ENCODE data around the gene SH3RF3. TPM values are rescaled to one million over a fixed set of nuclear protein-coding genes. Genes with fewer than 3 reads are reported as not detected.

The SH3RF3 gene
- total and polyA plus RNA-seq, 9 of the 15 experiments (the other 6 are each of a cell fraction or from before 2014, with no cell fraction given): 0.02 TPM; not detected in 8

DNA sequence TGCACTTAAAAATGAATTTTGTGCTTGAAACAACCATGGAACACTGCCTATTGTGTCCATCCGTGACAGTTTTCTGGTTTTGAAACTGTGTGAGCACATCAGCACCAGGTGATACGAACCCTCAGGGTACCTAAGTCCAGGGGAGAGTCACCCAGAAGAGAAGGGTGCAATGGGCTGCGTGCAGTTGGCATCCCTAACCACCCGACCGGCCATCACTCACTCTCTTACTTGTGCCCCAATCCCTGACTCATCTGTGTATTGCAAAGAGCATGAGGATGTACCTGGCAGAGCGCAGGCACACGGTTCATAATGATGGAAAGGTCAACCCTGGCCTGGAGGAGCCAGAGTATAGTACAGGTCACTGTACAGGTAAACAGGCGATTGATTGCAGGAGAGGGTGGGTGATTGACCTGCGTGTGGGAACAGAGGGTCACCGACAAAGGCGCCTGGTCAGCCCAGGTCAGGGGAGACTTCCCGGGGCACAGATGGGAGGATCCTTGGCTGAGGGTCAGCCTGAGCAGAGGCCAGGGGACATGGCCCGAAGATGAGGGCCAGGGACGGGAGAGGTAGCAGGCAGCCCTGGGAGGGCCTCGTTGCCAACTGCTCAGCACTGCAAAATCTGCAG lies 324.5 kb downstream of the SH3RF3 start:
- Histone ChIP-seq H3K36me3 (ENCODE audit: control insufficient read depth, insufficient read depth, low read length) (no peaks in the 10 kb centered on the region), H3K4me1 (replicated peaks in 1 of 2; ENCODE audit: control insufficient read depth in 2 of 2, insufficient read depth in 2 of 2, low read length in 2 of 2) (no peaks in the 10 kb centered on the region), H3K27ac (ENCODE audit: extremely low read depth, low read depth, low read length) (no peak overlapping the region), H3K27me3 (ENCODE audit: control insufficient read depth in 2 of 2, insufficient read depth in 2 of 2, low read length in 2 of 2) (peaks cover 9 to 53% of the 10 kb centered on the region in 2 experiments; a peak in 3 of 5 replicates), H3K9me1 (ENCODE audit: control insufficient read depth, insufficient read depth, low read length) (no peaks in the 10 kb centered on the region), H3K79me2 (ENCODE audit: control insufficient read depth, insufficient read depth, low read length) (no peaks in the 10 kb centered on the region), H4K20me1 (replicated peaks; ENCODE audit: control insufficient read depth, insufficient read depth, low read length) (no peaks in the 10 kb centered on the region), H2AFZ (ENCODE audit: low read depth, low read length) (no peak overlapping the region), H3K9me3 (replicated peaks; ENCODE audit: control insufficient read depth, insufficient read depth, low read depth, low read length) (no peaks in the 10 kb centered on the region), H3K4me3 (no peak overlapping the region), H3K4me2 (ENCODE audit: insufficient read depth, low read length) (no peak overlapping the region), H3K9ac (ENCODE audit: insufficient read depth in 1 of 2, low read depth in 2 of 2, low read length in 2 of 2) (no peak overlapping the region)
- in situ Hi-C loops (cut with MboI) (no loop called here), intact Hi-C loops (cut with micrococcal nuclease) (no loop called here)
- CTCF ChIA-PET (ENCODE audit: low intra/inter-chr PET ratio): no interaction called here
- FAIRE-seq: no peak
- BruUV-seq (replicated peaks): no TSS peak
- no peak for DNase-seq (ENCODE audit: extremely low read depth in 1 of 4, low spot score in 3 of 4)
- ATAC-seq: no peak
- no peak for TF ChIP-seq BCOR (IDR thresholded peaks at IDR 0.05)
- no peak for TF ChIP-seq NUFIP1 (IDR thresholded peaks at IDR 0.05; ENCODE audit: partially characterized antibody)
- no peak for TF ChIP-seq C11orf30 (IDR thresholded peaks at IDR 0.05; ENCODE audit: low read depth)
- no peak for TF ChIP-seq ZNF263 (CRISPR knock-in tag; IDR thresholded peaks at IDR 0.05; ENCODE audit: borderline replicate concordance)
- TF ChIP-seq HMG20B (CRISPR knock-in tag; IDR thresholded peaks at IDR 0.05): no peak
- TF ChIP-seq ZNF780A (CRISPR knock-in tag; IDR thresholded peaks at IDR 0.05): no peak
- POLR2A ChIA-PET: no interaction called here
- WGBS (ENCODE audit: insufficient coverage, low coverage, missing lambda C conversion rate): under 1% methylated on average over 15 of the region's 15 CpGs

- intact Hi-C loops (cut with micrococcal nuclease): no loop called here
- ATAC-seq (0 out of 3 replicates have a peak, but pooled peaks have one; percentile 33), FAIRE-seq (no peak), DNase-seq (ENCODE audit: extremely low read depth in 1 of 4, low spot score in 3 of 4) (no peak)
- Histone ChIP-seq H3K9me1 (ENCODE audit: control insufficient read depth, insufficient read depth, low read length) (no peaks in the 10 kb centered on the region), H3K36me3 (ENCODE audit: control insufficient read depth, insufficient read depth, low read length) (no peaks in the 10 kb centered on the region), H3K9ac (ENCODE audit: insufficient read depth in 1 of 2, low read depth in 2 of 2, low read length in 2 of 2) (no peak overlapping the region), H3K9me3 (replicated peaks; ENCODE audit: control insufficient read depth, insufficient read depth, low read depth, low read length) (no peaks in the 10 kb centered on the region), H3K4me2 (ENCODE audit: insufficient read depth, low read length) (no peak overlapping the region), H2AFZ (ENCODE audit: low read depth, low read length) (no peak overlapping the region), H3K4me1 (replicated peaks in 1 of 2; ENCODE audit: control insufficient read depth in 2 of 2, insufficient read depth in 2 of 2, low read length in 2 of 2) (no peaks in the 10 kb centered on the region), H3K4me3 (no peak overlapping the region), H4K20me1 (replicated peaks; ENCODE audit: control insufficient read depth, insufficient read depth, low read length) (no peaks in the 10 kb centered on the region), H3K79me2 (ENCODE audit: control insufficient read depth, insufficient read depth, low read length) (no peaks in the 10 kb centered on the region), H3K27ac (ENCODE audit: extremely low read depth, low read depth, low read length) (no peak overlapping the region), H3K27me3 (ENCODE audit: control insufficient read depth in 2 of 2, insufficient read depth in 2 of 2, low read length in 2 of 2) (peaks cover 9 to 46% of the 10 kb centered on the region in 2 experiments; a peak in 3 of 5 replicates)
- in situ Hi-C loops (cut with MboI): no loop called here
- ChIA-PET CTCF (ENCODE audit: low intra/inter-chr PET ratio) (no interaction called here), POLR2A (no interaction called here)
- no TSS peak for BruUV-seq (replicated peaks)
- TF ChIP-seq ZNF444 (CRISPR knock-in tag; IDR thresholded peaks at IDR 0.05) (no peak), REST (IDR thresholded peaks at IDR 0.05; ENCODE audit: borderline replicate concordance) (peak; percentile 24; the same call in 1 of the 2 replicates), REST (CRISPR knock-in tag; IDR thresholded peaks at IDR 0.05; ENCODE audit: low read depth) (no peak)
- WGBS (ENCODE audit: insufficient coverage, low coverage, missing lambda C conversion rate): 0% methylated on average over 6 of the region's 6 CpGs
Measured at GRCh38 chr2:109454304-109454703, 325.3 kb downstream of the SH3RF3 start.
